K562 (cell line): Measurements from ENCODE around the gene TARBP1. TPM values are rescaled to one million over a fixed set of nuclear protein-coding genes. Genes with fewer than 3 reads are reported as not detected.

Source experiments
- CAMTA2 ChIP-seq: fragments of 250-450 bp; sonication (Bioruptor Pico); conservative IDR thresholded peaks from 2 replicates; pipeline ENCODE4 v1.5.1; 2022
- CBFA2T3 ChIP-seq: fragments of 450-650 bp; IDR thresholded peaks from 2 replicates; pipeline ENCODE4 v1.6.1; 2017
- DMBX1 ChIP-seq: fragments of 250-450 bp; sonication (Bioruptor Pico); IDR thresholded peaks from 2 replicates; pipeline ENCODE4 v1.8.0; 2022; ENCODE audit warnings: inconsistent platforms, mild to moderate bottlenecking, moderate library complexity, borderline replicate concordance
- FOXO4 ChIP-seq: fragments of 450-650 bp; formaldehyde crosslinking; IDR thresholded peaks from 2 replicates; pipeline ENCODE4 v1.4.0; 2020; ENCODE audit warnings: mild to moderate bottlenecking, moderate library complexity
- GATAD2B ChIP-seq: fragments of 450-650 bp; IDR thresholded peaks from 2 replicates; pipeline ENCODE4 v1.6.1; 2017; ENCODE audit warnings: mild to moderate bottlenecking, borderline replicate concordance
- HNRNPL ChIP-seq: fragments of 200-400 bp; formaldehyde crosslinking; IDR thresholded peaks from 2 replicates; pipeline ENCODE4 v1.6.1; 2017; ENCODE audit warnings: low read depth, mild to moderate bottlenecking, low read length
- ID3 ChIP-seq, 2 experiments: fragments of 250-450 bp in 1 of 2; fragments of 450-650 bp in 1 of 2; sonication (Bioruptor Pico) in 1 of 2; IDR thresholded peaks; 2 replicates each; pipeline versions ENCODE4 v1.6.1 to v1.8.0; 2016 to 2021; ENCODE audit warnings: mild to moderate bottlenecking in 2 of 2, moderate library complexity in 2 of 2, missing compliant biosample characterization in 1 of 2, missing genetic modification characterization in 1 of 2
- JUND ChIP-seq, 2 experiments: IDR thresholded peaks; 2 replicates in 1 of 2; 3 replicates in 1 of 2; pipeline ENCODE4 v1.6.1; 2011; ENCODE audit warnings: borderline replicate concordance in 2 of 2, low read depth in 2 of 2, low read length in 2 of 2, improper control_type of control experiment in 1 of 2, missing biosample characterization in 1 of 2, missing genetic modification characterization in 1 of 2, missing genetic modification reagents in 1 of 2
- MTA3 ChIP-seq: fragments of 450-650 bp; formaldehyde crosslinking; IDR thresholded peaks from 2 replicates; pipeline ENCODE4 v1.6.1; 2017; ENCODE audit warnings: mild to moderate bottlenecking, borderline replicate concordance
- SRSF7 ChIP-seq: fragments of 200-400 bp; formaldehyde crosslinking; optimal IDR thresholded peaks from 2 replicates; pipeline ENCODE3; 2017; ENCODE audit warnings: mild to moderate bottlenecking, low read depth, low read length
- TRIM25 ChIP-seq: fragments of 450-650 bp; IDR thresholded peaks from 2 replicates; pipeline ENCODE4 v1.7.0; 2016; ENCODE audit warnings: borderline replicate concordance
- USF1 ChIP-seq: sonication (generic); formaldehyde crosslinking; IDR thresholded peaks from 2 replicates; pipeline ENCODE4 v1.9.0; 2022; ENCODE audit warnings: mild to moderate bottlenecking, missing genetic modification reagents
- ZNF277 ChIP-seq: fragments of 250-450 bp; sonication (Bioruptor Pico); IDR thresholded peaks from 2 replicates; pipeline ENCODE4 v1.8.0; 2022; ENCODE audit warnings: inconsistent platforms, mild to moderate bottlenecking, moderate library complexity, borderline replicate concordance
- ZNF3 ChIP-seq: fragments of 250-450 bp; sonication (Bioruptor Pico); IDR thresholded peaks from 2 replicates; pipeline ENCODE4 v1.5.0; 2021; ENCODE audit warnings: mild to moderate bottlenecking, moderate library complexity
- ZNF609 ChIP-seq: sonication (generic); formaldehyde crosslinking; IDR thresholded peaks from 2 replicates; pipeline ENCODE4 v1.8.1; 2023; ENCODE audit warnings: missing genetic modification reagents, mild to moderate bottlenecking, borderline replicate concordance
- ZNF717 ChIP-seq: fragments of 250-450 bp; sonication (Bioruptor Pico); IDR thresholded peaks from 2 replicates; pipeline ENCODE4 v1.5.0; 2021
- polyA plus RNA-seq, 8 experiments: library from polyadenylated mRNA; depleted of rRNA in 4 of 8; stranded (reverse) in 5 of 8; unstranded in 3 of 8; fragments of >200 nt; fragmentation: Nextera tagmentation in 2 of 8; fragmentation: Illumina TruSeq in 1 of 8; extraction: Ambion mirVana in 2 of 8; extraction: Trizol in 1 of 8; gene quantifications; 2 replicates each; pipeline versions ENCODE4 v1.2.1 to v1.2.3, GENCODE V29; 2011 to 2014; ENCODE audit warnings: inconsistent platforms in 1 of 8, missing spikeins in 1 of 8
- total RNA-seq, 7 experiments: library from RNA; depleted of rRNA in 6 of 7; stranded (reverse); fragments of >200 nt in 6 of 7; fragmentation: Illumina TruSeq in 2 of 7; extraction: Trizol in 2 of 7; gene quantifications; 2 replicates each; pipeline versions ENCODE4 v1.2.1 to v1.2.3, GENCODE V29; 2011 to 2021; ENCODE audit warnings: low replicate concordance in 1 of 7

TARBP1 gene
- total and polyA plus RNA-seq, 9 of the 15 experiments (the other 6 are each of a cell fraction or from before 2014, with no cell fraction given), result 8.8 to 48.0 (median 22.9) TPM

- TF ChIP-seq TRIM25 (no peak), CBFA2T3 (peak; percentile 74), SRSF7 (no peak), ZNF609 (CRISPR knock-in tag) (no peak), ZNF3 (CRISPR knock-in tag) (no peak), HNRNPL (no peak), CAMTA2 (CRISPR knock-in tag) (no peak), USF1 (CRISPR knock-in tag) (no peak), ZNF277 (no peak), FOXO4 (CRISPR knock-in tag) (no peak), ZNF717 (no peak), JUND (IDR thresholded peaks at IDR 0.05; ENCODE audit: borderline replicate concordance, low read depth, low read length) (no peak), JUND (tag; IDR thresholded peaks at IDR 0.05; ENCODE audit: borderline replicate concordance, low read depth, low read length) (peak; percentile 66; the same call in 2 of the 3 replicates), ID3 (CRISPR knock-in tag; IDR thresholded peaks at IDR 0.05) (peak; percentile 43; the same call in 1 of the 2 replicates), ID3 (tag; IDR thresholded peaks at IDR 0.05) (peak; percentile 97), MTA3 (no peak), DMBX1 (CRISPR knock-in tag) (peak; percentile 94), GATAD2B (0 out of 2 replicates have a peak, but pooled peaks have one; percentile 24)
Measured at GRCh38 chr1:234361102-234361603, 117.8 kb downstream of the TARBP1 start (continued).
